WERI-Rb-1 (cell line): ENCODE data around the gene RNF220.
"Not testable (repeated sequence)": the region's sequence is repeated elsewhere in the genome, so short reads cannot be mapped to it uniquely, and the experiment has no call there.

Experiments used
- DNase-seq: peaks from one replicate; pipeline ENCODE4 v3.0.0-alpha.2; 2020
- H3K27ac ChIP-seq: fragments of 250-450 bp; sonication (Bioruptor Pico); 2 replicates; pipeline ENCODE4 v1.5.1; 2020; ENCODE audit warnings: mild to moderate bottlenecking, moderate library complexity
- H3K27me3 ChIP-seq: fragments of 250-450 bp; sonication (Bioruptor Pico); 2 replicates; pipeline ENCODE4 v1.5.1; 2021; ENCODE audit warnings: mild to moderate bottlenecking, low read depth, moderate library complexity; ENCODE audit not compliant: insufficient read depth, severe bottlenecking
- H3K36me3 ChIP-seq: fragments of 250-450 bp; sonication (Bioruptor Pico); 2 replicates; pipeline ENCODE4 v1.5.1; 2020; ENCODE audit warnings: mild to moderate bottlenecking, moderate library complexity
- H3K4me3 ChIP-seq: 2 replicates; pipeline ENCODE4 v1.5.1; 2011; ENCODE audit warnings: low read depth, mild to moderate bottlenecking, control low read depth, low read length
- H3K9me3 ChIP-seq: fragments of 250-450 bp; sonication (Bioruptor Pico); 2 replicates; pipeline ENCODE4 v1.5.1; 2021; ENCODE audit warnings: mild to moderate bottlenecking, moderate library complexity; ENCODE audit not compliant: severe bottlenecking
- CTCF ChIP-seq: IDR thresholded peaks from 2 replicates; pipeline ENCODE4 v1.5.1; 2011; ENCODE audit warnings: low read depth, mild to moderate bottlenecking, control low read depth, inconsistent platforms, low read length

RNF220 gene

DNA sequence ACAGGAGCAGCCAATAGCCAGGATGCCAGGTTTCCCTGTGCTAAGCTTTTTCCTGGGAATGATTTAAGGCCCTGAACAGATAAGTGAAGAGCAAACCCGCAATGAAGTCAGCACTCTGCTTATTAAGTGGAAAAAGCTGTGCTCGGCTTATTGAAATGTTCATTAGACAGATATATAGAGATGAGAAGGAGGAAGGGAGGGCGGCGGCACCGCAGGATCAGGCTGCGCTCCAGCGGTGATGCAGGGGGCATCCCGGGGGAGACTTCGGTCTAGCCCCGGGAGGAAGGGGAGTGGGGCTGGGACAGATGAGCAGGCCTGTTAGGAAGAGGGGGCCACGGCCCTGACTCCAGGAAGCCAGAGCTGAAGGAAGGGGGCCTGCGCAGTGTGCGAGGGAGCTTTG lies 154.3 kb downstream of the RNF220 start:
- peak; percentile 22 for DNase-seq
- Histone ChIP-seq H3K27ac (no peak overlapping the region), H3K4me3 (no peak overlapping the region), H3K9me3 (no peaks in the 10 kb centered on the region), H3K27me3 (no peaks in the 10 kb centered on the region), H3K36me3 (no peaks in the 10 kb centered on the region)
- TF ChIP-seq CTCF: no peak

- H3K4me3 ChIP-seq: no peak overlapping the region
- H3K27me3 ChIP-seq: no peaks in the 10 kb centered on the region
- no peak overlapping the region for H3K27ac ChIP-seq
- H3K9me3 ChIP-seq: no peaks in the 10 kb centered on the region
- no peak for TF ChIP-seq CTCF
- no peaks in the 10 kb centered on the region for H3K36me3 ChIP-seq
- DNase-seq: no peak
These were observed 154.9 kb downstream of the RNF220 start for GRCh38 chr1:44559913-44560312.

DNA sequence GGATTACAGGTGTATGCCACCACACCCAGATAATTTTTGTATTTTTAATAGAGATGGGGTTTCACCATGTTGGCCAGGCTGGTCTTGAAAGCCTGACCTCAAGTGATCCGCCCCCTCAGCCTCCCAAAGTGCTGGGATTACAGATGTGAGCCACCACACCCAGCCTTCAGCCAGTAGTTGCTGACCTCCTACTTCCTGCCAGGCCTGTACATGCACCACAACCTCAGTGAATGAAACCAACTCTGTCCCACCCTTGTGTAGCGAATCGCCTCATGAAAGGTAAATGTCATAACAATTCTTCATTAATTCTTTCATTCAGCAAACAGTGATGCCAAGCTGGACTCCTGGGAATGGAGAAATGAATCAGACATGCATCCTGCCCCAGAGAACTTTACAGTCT lies 155.6 kb downstream of the RNF220 start:
- H3K27ac ChIP-seq, H3K9me3 ChIP-seq, H3K36me3 ChIP-seq, H3K4me3 ChIP-seq, H3K27me3 ChIP-seq, DNase-seq: not testable (repeated sequence)

GRCh38 chr1:44565259-44565750 lies 160.2 kb downstream of the RNF220 start:
- no peaks in the 10 kb centered on the region for H3K36me3 ChIP-seq
- H3K4me3 ChIP-seq: no peak overlapping the region
- H3K27me3 ChIP-seq: no peaks in the 10 kb centered on the region

DNA sequence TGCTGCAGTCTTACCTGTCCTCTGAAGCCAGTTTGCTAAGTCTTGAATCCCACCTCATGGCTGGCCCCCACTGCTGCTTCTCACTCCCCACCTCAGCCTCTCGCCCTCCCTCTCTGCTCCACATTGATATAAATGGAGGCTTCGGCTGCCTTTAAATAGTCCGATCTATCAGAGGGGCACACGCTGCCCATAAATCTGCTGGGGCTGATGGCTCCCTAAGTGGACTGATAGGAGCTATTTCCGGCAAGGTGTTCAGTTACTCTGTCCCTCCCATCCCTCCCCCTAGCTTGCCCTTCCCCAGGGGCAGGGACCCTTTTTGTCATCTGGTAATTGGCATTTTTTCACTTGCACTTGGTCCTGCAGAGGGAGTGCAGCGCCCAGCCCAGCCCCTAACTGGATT lies 160.8 kb downstream of the RNF220 start:
- Histone ChIP-seq H3K27me3 (no peaks in the 10 kb centered on the region), H3K4me3 (no peak overlapping the region), H3K36me3 (no peaks in the 10 kb centered on the region), H3K9me3 (no peaks in the 10 kb centered on the region), H3K27ac (no peak overlapping the region)
- DNase-seq: no peak
- no peak for TF ChIP-seq CTCF

More at GRCh38 chr1:44565259-44565750, 160.2 kb downstream of the RNF220 start:
- no peaks in the 10 kb centered on the region for H3K9me3 ChIP-seq
- no peak for TF ChIP-seq CTCF
- DNase-seq: peak; percentile 37
- H3K27ac ChIP-seq: no peak overlapping the region

- Histone ChIP-seq H3K4me3 (no peak overlapping the region), H3K9me3 (no peaks in the 10 kb centered on the region), H3K36me3 (no peaks in the 10 kb centered on the region), H3K27ac (no peak overlapping the region), H3K27me3 (no peaks in the 10 kb centered on the region)
- TF ChIP-seq CTCF: no peak
- no peak for DNase-seq
These were observed 161.4 kb downstream of the RNF220 start for GRCh38 chr1:44566281-44567046.
